ENCODE measurements around the gene PDCL2.

Gene PDCL2

GRCh38 chr4:55615008-55615407, 23.0 kb upstream of the PDCL2 start:
- no peak for DNase-seq
- H3K4me1 ChIP-seq, result no peaks in the 10 kb centered on the region
- no peak for TF ChIP-seq CTCF (IDR thresholded peaks at IDR 0.05; ENCODE audit: low read depth, low read length)

GRCh38 chr4:55613621-55614020, 21.6 kb upstream of the PDCL2 start:
- H3K9me3 ChIP-seq, result no peaks in the 10 kb centered on the region
- no peak for DNase-seq
- H3K27me3 ChIP-seq, result no peaks in the 10 kb centered on the region
- H3K4me1 ChIP-seq, result no peaks in the 10 kb centered on the region
- TF ChIP-seq CTCF (IDR thresholded peaks at IDR 0.05; ENCODE audit: low read depth, low read length), result no peak
- H3K4me3 ChIP-seq (ENCODE audit: low read depth, low read length), result no peak overlapping the region
- H3K36me3 ChIP-seq, result no peaks in the 10 kb centered on the region

More at GRCh38 chr4:55615008-55615407, 23.0 kb upstream of the PDCL2 start:
- no peak overlapping the region for H3K4me3 ChIP-seq (ENCODE audit: low read depth, low read length)
- no peaks in the 10 kb centered on the region for H3K36me3 ChIP-seq
- no peaks in the 10 kb centered on the region for H3K9me3 ChIP-seq
- H3K27me3 ChIP-seq, result no peaks in the 10 kb centered on the region

GRCh38 chr4:55612341-55612740, 20.3 kb upstream of the PDCL2 start:
- H3K9me3 ChIP-seq, result no peaks in the 10 kb centered on the region
- no peak for TF ChIP-seq CTCF (IDR thresholded peaks at IDR 0.05; ENCODE audit: low read depth, low read length)

GRCh38 chr4:55611358-55612059, 19.5 kb upstream of the PDCL2 start:
- Histone ChIP-seq H3K27me3 (no peaks in the 10 kb centered on the region), H3K9me3 (no peaks in the 10 kb centered on the region), H3K4me1 (no peaks in the 10 kb centered on the region), H3K36me3 (no peaks in the 10 kb centered on the region), H3K4me3 (ENCODE audit: low read depth, low read length) (no peak overlapping the region)
- no peak for DNase-seq
- no peak for TF ChIP-seq CTCF (IDR thresholded peaks at IDR 0.05; ENCODE audit: low read depth, low read length)

More at GRCh38 chr4:55612341-55612740, 20.3 kb upstream of the PDCL2 start:
- DNase-seq, result no peak
- Histone ChIP-seq H3K4me3 (ENCODE audit: low read depth, low read length) (no peak overlapping the region), H3K36me3 (no peaks in the 10 kb centered on the region), H3K27me3 (no peaks in the 10 kb centered on the region), H3K4me1 (no peaks in the 10 kb centered on the region)

- Histone ChIP-seq H3K36me3 (no peaks in the 10 kb centered on the region), H3K27me3 (no peaks in the 10 kb centered on the region), H3K4me1 (no peaks in the 10 kb centered on the region), H3K9me3 (no peaks in the 10 kb centered on the region), H3K4me3 (ENCODE audit: low read depth, low read length) (no peak overlapping the region)
- TF ChIP-seq CTCF (IDR thresholded peaks at IDR 0.05; ENCODE audit: low read depth, low read length), result no peak
- DNase-seq, result no peak
These were observed 18.3 kb upstream of the PDCL2 start for GRCh38 chr4:55610381-55610780.

GRCh38 chr4:55609393-55609866, 17.4 kb upstream of the PDCL2 start:
- no peak for TF ChIP-seq CTCF (IDR thresholded peaks at IDR 0.05; ENCODE audit: low read depth, low read length)

More at GRCh38 chr4:55609393-55609866, 17.4 kb upstream of the PDCL2 start:
- H3K27me3 ChIP-seq, result no peaks in the 10 kb centered on the region
- no peaks in the 10 kb centered on the region for H3K36me3 ChIP-seq
- no peaks in the 10 kb centered on the region for H3K4me1 ChIP-seq
- H3K9me3 ChIP-seq, result no peaks in the 10 kb centered on the region
- H3K4me3 ChIP-seq (ENCODE audit: low read depth, low read length), result no peak overlapping the region
- DNase-seq, result no peak
